K562 (cell line): ENCODE measurements around the gene CDCP1. TPM values are rescaled to one million over a fixed set of nuclear protein-coding genes. Genes with fewer than 3 reads are reported as not detected.
A peak's percentile ranks its signal among the peaks of the same experiment; 100 is the strongest.

Experiments used
- ARID2 ChIP-seq: fragments of 450-650 bp; IDR thresholded peaks from 2 replicates; pipeline ENCODE4 v1.6.1; 2017; ENCODE audit warnings: antibody characterized with exemption, mild to moderate bottlenecking
- ARID3B ChIP-seq: fragments of 250-450 bp; sonication (Bioruptor Pico); IDR thresholded peaks from 2 replicates; pipeline ENCODE4 v1.4.0; 2020; ENCODE audit warnings: borderline replicate concordance
- GTF2E2 ChIP-seq: fragments of 200-800 bp; sonication (Bioruptor generic); IDR thresholded peaks from 2 replicates; pipeline ENCODE4 v1.6.1; 2016; ENCODE audit warnings: missing genetic modification characterization, missing compliant biosample characterization
- HSF4 ChIP-seq: fragments of 250-450 bp; sonication (Bioruptor Pico); IDR thresholded peaks from 2 replicates; pipeline ENCODE4 v2.1.2; 2022; ENCODE audit warnings: mild to moderate bottlenecking, moderate library complexity, borderline replicate concordance
- MAX ChIP-seq: sonication (generic); formaldehyde crosslinking; IDR thresholded peaks from 2 replicates; pipeline ENCODE4 v1.9.0; 2022; ENCODE audit warnings: mild to moderate bottlenecking, missing genetic modification reagents
- MIER1 ChIP-seq: fragments of 450-650 bp; IDR thresholded peaks from 2 replicates; pipeline ENCODE4 v1.6.1; 2016; ENCODE audit warnings: antibody characterized with exemption, mild to moderate bottlenecking, low read depth
- NCOR1 ChIP-seq: fragments of 450-650 bp; IDR thresholded peaks from 2 replicates; pipeline ENCODE4 v1.6.1; 2016; ENCODE audit warnings: mild to moderate bottlenecking, moderate library complexity
- PHF21A ChIP-seq: fragments of 450-650 bp; IDR thresholded peaks from 2 replicates; pipeline ENCODE4 v1.6.1; 2017; ENCODE audit warnings: low read depth, borderline replicate concordance
- RHOXF2B ChIP-seq: fragments of 250-450 bp; sonication (Bioruptor Pico); conservative IDR thresholded peaks from 2 replicates; pipeline ENCODE4 v1.5.1; 2021
- SMAD3 ChIP-seq: fragments of 450-650 bp; formaldehyde crosslinking; conservative IDR thresholded peaks from 2 replicates; pipeline ENCODE4 v1.4.0; 2020; ENCODE audit warnings: mild to moderate bottlenecking
- TFAM ChIP-seq: fragments of 250-450 bp; sonication (Bioruptor Pico); conservative IDR thresholded peaks from 2 replicates; pipeline ENCODE4 v1.5.0; 2021; ENCODE audit warnings: mild to moderate bottlenecking, moderate library complexity
- THRAP3 ChIP-seq: fragments of 450-650 bp; IDR thresholded peaks from 2 replicates; pipeline ENCODE4 v1.6.1; 2016; ENCODE audit warnings: mild to moderate bottlenecking, inconsistent platforms, borderline replicate concordance
- U2AF1 ChIP-seq: fragments of 200-400 bp; formaldehyde crosslinking; optimal IDR thresholded peaks from 2 replicates; pipeline ENCODE3; 2017; ENCODE audit warnings: mild to moderate bottlenecking, low read depth, low read length, moderate library complexity
- ZMIZ1 ChIP-seq, 2 experiments: fragments of 150-350 bp in 1 of 2; IDR thresholded peaks; 2 replicates each; pipeline ENCODE4 v1.6.1; 2012 to 2016; ENCODE audit warnings: low read depth in 2 of 2, low read length in 2 of 2, mild to moderate bottlenecking in 1 of 2, moderate library complexity in 1 of 2
- ZNF146 ChIP-seq: IDR thresholded peaks from one replicate; pipeline ENCODE4 v1.6.1; 2018; ENCODE audit warnings: missing compliant biosample characterization; ENCODE audit not compliant: unreplicated experiment
- ZNF23 ChIP-seq: fragments of 250-450 bp; sonication (Bioruptor Pico); IDR thresholded peaks from 2 replicates; pipeline ENCODE4 v1.4.0; 2020; ENCODE audit warnings: mild to moderate bottlenecking
- ZNF609 ChIP-seq: sonication (generic); formaldehyde crosslinking; IDR thresholded peaks from 2 replicates; pipeline ENCODE4 v1.8.1; 2023; ENCODE audit warnings: missing genetic modification reagents, mild to moderate bottlenecking, borderline replicate concordance
- polyA plus RNA-seq, 8 experiments: library from polyadenylated mRNA; depleted of rRNA in 4 of 8; stranded (reverse) in 5 of 8; unstranded in 3 of 8; fragments of >200 nt; fragmentation: Nextera tagmentation in 2 of 8; fragmentation: Illumina TruSeq in 1 of 8; extraction: Ambion mirVana in 2 of 8; extraction: Trizol in 1 of 8; gene quantifications; 2 replicates each; pipeline versions ENCODE4 v1.2.1 to v1.2.3, GENCODE V29; 2011 to 2014; ENCODE audit warnings: inconsistent platforms in 1 of 8, missing spikeins in 1 of 8
- total RNA-seq, 7 experiments: library from RNA; depleted of rRNA in 6 of 7; stranded (reverse); fragments of >200 nt in 6 of 7; fragmentation: Illumina TruSeq in 2 of 7; extraction: Trizol in 2 of 7; gene quantifications; 2 replicates each; pipeline versions ENCODE4 v1.2.1 to v1.2.3, GENCODE V29; 2011 to 2021; ENCODE audit warnings: low replicate concordance in 1 of 7

The CDCP1 gene
- total and polyA plus RNA-seq, 9 of the 15 experiments (the other 6 are each of a cell fraction or from before 2014, with no cell fraction given) = 3.9 to 16.4 (median 5.2) TPM

- peak in 1 of 2 experiments; percentile 76; a peak in 2 of 4 replicates for TF ChIP-seq ZMIZ1 (IDR thresholded peaks at IDR 0.05; ENCODE audit: low read depth in 2 of 2, low read length in 2 of 2)
- TF ChIP-seq SMAD3 (CRISPR knock-in tag) = 0 out of 2 replicates have a peak, but pooled peaks have one; percentile 46
- TF ChIP-seq U2AF1 = no peak
- no peak for TF ChIP-seq PHF21A
- peak; percentile 30; the same call in 1 of the 2 replicates for TF ChIP-seq THRAP3
- peak; percentile 37; the same call in 1 of the 2 replicates for TF ChIP-seq ARID2
- TF ChIP-seq RHOXF2B (CRISPR knock-in tag) = no peak
- TF ChIP-seq GTF2E2 = peak; percentile 60; the same call in 1 of the 2 replicates
- no peak for TF ChIP-seq MAX (CRISPR knock-in tag)
- TF ChIP-seq TFAM (CRISPR knock-in tag) = no peak
- no peak for TF ChIP-seq MIER1
- peak; percentile 88 for TF ChIP-seq NCOR1
- TF ChIP-seq ARID3B = no peak
- 0 out of 2 replicates have a peak, but pooled peaks have one; percentile 40 for TF ChIP-seq HSF4 (CRISPR knock-in tag)
- TF ChIP-seq ZNF146 = no peak
- TF ChIP-seq ZNF23 (CRISPR knock-in tag) = no peak
- TF ChIP-seq ZNF609 = no peak
Observed at GRCh38 chr3:45092132-45093031, 53.8 kb downstream of the CDCP1 start (continued).
